ENCODE measurements around the gene DUT.
"Not testable (repeated sequence)": the region's sequence is repeated elsewhere in the genome, so short reads cannot be mapped to it uniquely, and the experiment has no call there.

- TF ChIP-seq CTCF (IDR thresholded peaks at IDR 0.05; ENCODE audit: low read length); EZH2 (optimal IDR thresholded peaks at IDR 0.05; ENCODE audit: low read depth, low read length); EZH2phosphoT487 (IDR thresholded peaks at IDR 0.05; ENCODE audit: low read length): not testable (repeated sequence)
These were observed 5.0 kb upstream of the DUT start for GRCh38 chr15:48326180-48326579.
